Activated CD4-positive, alpha-beta T cell treated with anti-CD3 and anti-CD28 coated beads, Interleukin-2, amount 50 U/mL, for 1 hour (primary cell): ENCODE data around the gene SLC26A2.
A peak's percentile ranks its signal among the peaks of the same experiment; 100 is the strongest.

Experiments
- DNase-seq: peaks from one replicate; pipeline ENCODE4 v3.0.0-alpha.2; 2020

SLC26A2 gene

DNA sequence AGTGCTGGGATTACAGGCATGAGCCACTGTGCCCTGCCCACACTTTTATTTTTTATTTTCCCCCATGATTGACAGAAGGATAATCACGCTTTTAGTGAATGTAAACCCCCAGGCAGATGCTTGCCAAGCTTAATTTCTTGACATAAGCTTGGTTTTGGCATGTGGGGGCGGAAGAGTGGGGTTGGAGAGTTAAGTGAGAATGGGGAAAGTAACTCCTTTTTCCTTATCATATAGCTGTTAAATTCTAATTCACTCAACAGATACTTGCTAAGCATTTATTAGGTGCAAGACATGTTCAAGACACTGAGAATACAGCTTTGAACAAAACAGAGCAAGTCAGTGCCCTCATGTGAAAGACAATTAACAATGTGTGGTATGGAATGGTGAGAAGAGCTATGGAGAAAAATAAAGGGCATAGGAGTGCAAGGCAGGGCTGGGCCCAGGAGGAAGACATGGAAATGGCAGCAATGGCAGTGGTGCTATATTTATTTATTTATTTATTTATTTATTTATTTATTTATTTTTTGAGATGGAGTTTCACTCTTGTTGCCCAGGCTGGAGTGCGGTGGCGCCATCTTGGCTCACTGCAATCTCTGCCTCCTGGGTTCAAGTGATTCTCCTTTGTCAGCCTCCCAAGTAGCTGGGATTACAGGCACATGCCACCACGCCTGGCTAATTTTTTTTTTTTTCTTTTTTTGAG lies 2.2 kb downstream of the SLC26A2 start:
- DNase-seq = no peak

DNA sequence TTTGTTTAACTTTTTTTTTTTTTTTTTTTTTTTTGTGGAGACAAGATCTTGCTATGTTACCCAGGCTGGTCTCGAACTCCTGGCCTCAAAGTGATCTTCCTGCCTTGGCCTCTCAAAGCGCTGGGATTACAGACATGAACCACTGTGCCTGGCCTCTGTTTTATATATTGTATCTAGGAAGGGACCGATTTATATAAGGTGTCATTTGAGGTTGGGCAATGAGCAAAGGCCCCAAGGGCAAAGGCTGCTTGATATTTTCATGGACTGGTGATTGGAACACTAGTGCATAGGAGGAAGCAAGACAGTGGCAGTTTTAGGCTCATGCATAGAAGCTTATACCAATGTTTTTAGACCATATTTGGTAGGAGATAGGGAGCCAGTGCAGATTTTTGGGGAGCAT lies 3.2 kb downstream of the SLC26A2 start:
- no peak for DNase-seq

DNA sequence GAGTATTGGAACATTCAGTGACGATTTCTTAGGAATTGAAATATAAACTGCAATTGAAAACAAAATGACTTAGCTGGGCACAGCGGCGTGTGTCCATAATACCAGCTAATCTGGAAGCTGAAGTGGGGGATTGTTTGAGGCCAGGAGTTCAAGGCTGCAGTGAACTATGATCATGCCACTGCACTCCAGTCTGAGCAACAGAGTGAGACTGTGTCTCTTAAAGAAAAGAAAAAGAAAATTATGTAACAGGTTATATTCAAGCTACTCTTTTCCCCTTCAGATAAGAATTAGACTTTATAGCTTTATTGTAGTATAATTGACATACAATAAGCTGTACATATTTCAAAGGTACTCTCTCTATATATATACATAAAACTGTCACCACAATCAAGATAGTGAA lies 6.4 kb downstream of the SLC26A2 start:
- no peak for DNase-seq

DNA sequence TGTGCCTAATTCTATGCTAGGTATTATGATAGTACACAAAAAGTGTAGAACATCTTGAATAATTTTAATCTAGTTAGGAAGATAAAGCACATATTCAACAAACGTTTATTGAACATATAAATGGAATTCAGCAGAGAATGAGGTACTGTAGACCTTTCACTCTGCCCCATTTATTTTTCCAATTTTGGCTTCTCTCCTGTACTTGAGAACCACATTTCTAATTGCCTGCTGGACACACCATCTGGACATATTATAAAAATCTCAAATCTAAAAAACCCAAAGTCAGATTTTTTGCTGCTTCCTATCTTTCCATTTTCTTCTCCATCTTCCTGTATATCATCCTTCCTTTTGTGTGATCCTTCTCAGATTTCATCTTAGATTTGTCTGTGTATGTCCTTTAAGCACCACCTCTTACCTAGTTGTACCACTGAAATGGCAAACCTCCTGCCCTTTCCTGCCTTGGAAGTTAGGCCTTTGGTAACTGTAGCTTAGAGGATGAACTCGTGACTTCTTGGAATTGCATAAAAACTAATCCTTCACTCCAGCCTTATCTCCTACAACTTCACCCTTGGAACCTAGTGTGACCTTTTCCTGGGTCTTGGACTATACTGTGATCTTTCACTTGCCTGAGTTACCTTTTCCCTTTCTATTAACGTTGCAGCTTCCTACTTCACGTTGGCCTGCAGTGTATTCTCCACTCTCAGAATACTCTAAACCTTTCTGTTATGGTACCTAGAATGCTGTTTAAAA lies 8.8 kb downstream of the SLC26A2 start:
- no peak for DNase-seq

GRCh38 chr5:149975409-149975808 lies 14.9 kb downstream of the SLC26A2 start:
- no peak for DNase-seq

DNA sequence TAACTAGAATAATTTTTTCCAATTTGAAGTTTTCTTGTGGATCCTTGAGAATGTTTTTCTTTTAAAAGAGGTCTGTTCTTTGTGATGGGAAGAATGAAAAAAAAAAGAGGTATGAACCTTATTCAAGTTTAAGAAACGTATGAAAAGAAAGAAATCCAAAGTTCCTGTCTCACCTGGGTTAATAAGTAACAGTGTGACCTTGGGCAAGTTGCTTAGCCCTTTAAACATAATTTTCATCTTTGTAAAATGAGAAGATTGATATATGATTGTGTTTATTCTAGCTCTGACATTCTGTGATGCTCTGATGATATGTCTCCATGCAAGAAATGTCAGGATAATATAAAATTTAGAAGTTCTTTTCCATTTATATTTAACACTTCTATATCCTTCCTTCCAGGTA lies 19.3 kb downstream of the SLC26A2 start:
- DNase-seq = no peak

DNA sequence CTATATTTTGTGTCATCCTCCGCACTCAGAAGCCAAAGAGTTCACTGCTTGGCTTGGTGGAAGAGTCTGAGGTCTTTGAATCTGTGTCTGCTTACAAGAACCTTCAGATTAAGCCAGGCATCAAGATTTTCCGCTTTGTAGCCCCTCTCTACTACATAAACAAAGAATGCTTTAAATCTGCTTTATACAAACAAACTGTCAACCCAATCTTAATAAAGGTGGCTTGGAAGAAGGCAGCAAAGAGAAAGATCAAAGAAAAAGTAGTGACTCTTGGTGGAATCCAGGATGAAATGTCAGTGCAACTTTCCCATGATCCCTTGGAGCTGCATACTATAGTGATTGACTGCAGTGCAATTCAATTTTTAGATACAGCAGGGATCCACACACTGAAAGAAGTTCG lies 20.6 kb downstream of the SLC26A2 start:
- no peak for DNase-seq

DNA sequence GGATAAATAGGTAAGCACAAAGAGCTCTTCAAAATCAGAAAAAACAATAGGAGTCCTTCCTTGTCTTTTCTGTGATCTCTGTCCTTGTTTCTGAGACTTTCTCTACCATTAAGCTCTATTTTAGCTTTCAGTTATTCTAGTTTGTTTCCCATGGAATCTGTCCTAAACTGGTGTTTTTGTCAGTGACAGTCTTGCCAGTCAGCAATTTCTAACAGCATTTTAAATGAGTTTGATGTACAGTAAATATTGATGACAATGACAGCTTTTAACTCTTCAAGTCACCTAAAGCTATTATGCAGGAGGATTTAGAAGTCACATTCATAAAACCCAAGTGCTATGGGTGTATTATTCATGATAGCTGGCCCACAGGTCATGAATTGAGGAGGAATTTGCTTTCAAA lies 21.9 kb downstream of the SLC26A2 start:
- DNase-seq = no peak

DNA sequence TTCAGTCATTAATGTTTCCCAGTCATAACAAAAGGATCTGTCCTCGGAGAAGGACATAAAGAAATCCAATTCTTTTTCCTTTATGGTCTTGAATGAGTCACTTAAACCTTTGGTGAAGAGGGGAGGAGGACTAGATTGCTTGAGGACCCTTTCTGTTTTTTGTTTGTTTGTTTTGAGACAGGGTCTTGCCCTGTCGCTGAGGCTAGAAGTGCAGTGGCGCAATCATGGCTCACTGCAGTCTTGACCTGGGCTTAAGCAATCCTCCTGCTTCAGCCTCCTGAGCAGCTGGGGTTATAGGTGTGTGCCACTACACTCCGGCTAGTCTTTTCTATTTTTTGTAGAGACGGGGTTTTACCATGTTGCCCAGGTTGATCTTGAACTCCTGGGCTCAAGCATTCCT lies 27.6 kb downstream of the SLC26A2 start:
- no peak for DNase-seq

DNA sequence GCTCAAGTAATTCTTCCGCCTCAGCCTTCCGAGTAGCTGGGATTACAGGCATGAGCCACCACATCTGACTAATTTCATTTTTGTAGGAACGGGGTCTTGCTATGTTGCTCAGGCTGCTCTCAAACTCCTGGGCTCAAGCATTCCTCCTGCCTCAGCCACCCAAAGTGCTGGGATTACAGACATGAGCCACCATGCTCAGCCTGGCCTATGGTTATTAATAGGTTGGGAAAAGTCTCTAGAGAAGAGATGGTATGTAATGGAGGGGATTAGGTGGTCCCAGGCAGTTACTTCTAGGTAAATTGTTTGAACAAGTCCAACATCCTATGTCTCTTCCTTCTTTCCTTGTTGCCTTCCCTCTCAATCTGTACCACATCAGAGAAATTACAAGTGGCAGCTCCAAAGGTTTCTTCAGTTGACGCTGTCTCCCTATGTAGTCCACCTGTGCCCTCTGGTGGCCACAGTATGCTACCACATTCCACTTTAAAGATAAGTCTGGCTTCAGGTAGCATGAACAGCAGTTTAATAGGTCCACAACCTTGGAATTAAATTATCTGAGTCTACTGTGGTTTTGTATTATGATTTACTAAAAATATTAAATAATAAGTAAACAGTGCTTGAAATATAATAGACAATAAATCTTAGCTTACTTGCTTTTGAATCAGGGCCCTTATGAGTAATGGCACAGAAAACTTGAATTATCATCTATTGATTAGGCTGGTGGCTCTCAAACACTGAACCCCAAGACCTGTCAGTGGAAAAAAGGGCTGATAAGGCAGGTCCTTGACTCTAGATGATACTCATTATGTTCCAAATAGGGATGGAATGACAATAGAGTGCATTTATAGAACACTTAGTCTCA lies 30.2 kb downstream of the SLC26A2 start:
- DNase-seq = peak; percentile 60

GRCh38 chr5:149993471-149993870 lies 32.9 kb downstream of the SLC26A2 start:
- DNase-seq = no peak

DNA sequence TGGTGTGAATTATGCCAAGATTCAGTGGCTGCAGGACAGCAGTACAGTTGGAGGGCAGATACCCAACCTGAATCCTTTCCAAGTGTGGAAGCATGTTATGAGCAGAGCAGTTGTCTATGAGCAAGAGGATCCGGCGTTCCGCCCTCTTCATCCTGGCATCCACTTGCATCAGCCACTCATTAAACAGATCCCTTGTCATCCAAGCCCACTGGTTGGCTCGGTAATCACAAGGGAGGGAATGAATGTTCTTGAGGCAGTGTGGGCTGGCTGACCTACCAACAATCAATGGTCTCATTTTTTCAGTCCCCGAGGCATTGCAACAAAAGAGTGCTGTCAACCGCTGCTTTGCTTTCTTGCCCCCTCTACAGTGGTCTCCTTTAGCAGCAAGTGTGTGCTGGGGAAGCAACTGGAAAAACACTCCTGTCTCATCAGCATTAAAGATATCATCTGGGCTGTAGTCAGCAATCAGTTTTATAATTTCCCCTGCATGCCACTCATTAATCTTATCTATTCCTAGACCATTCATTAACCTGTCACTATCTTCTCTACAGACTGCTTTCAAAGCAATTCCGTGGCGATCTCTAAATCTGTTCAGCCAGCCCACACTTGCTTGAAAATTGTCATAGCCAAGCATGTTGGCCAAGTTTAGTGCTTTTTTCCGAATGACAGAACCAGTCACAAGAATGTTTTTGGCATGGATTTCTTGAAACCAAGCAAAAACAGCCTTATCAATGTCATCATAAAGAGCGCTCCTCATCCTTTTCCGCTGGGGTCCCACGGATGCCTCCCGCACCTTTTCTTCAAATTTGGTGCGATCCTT lies 35.0 kb downstream of the SLC26A2 start:
- no peak for DNase-seq

DNA sequence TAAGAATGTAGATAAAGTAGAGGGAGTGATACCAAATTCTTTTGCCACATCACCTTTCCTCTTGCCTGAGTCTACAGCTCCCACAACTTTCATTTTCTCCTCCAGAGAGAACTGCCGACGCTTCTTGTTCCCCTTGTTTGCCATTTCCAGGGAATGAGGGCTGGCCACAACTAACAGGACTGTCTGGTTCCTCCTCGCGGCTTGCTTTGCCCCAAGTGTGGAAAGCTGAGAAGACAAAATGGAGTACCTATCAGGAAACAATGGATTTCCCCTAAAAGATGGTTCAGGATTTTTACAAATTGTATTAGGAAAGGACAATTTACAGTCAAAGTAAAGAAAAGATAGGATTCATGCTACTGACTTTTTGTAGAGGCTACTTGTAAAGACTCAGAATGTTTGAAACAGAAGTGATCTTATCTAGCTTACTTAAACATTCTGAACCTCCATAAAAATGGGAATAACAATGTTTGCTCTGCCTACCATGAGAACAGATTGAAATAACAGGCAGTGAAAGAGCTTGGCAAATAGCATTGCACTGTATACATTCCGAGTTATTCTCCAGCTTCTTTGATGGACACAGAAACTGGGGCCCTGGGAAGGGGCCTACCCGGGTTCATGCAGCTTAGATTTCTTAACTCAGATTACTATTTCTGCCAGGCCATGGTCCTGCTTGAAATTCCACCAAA lies 35.8 kb downstream of the SLC26A2 start:
- no peak for DNase-seq

DNA sequence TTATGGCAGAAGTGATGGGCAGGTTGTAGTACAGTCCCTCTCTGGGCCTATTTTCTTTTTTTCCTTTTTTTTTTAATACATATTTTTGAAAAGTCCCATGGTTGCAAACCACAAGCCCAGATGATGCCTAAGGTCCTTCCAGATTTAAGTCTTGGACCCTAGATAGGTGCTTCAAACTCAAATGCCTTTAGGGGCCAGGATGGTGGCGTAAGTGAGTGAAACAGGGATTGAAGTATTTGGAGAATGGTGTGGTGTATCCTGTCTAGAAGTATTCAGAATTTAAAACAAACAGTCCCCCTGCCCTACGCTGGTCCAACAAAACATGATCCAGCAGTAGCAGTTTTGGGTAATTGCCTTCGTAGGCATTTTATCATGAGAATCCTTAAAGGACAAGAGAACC lies 37.7 kb downstream of the SLC26A2 start:
- no peak for DNase-seq

GRCh38 chr5:149999359-149999758 lies 38.8 kb downstream of the SLC26A2 start:
- DNase-seq = no peak

GRCh38 chr5:149999866-150000255 lies 39.3 kb downstream of the SLC26A2 start:
- no peak for DNase-seq

- DNase-seq = peak; percentile 75
These were observed 39.9 kb downstream of the SLC26A2 start, which contains the start of the genes HMGXB3 and TIGD6 for GRCh38 chr5:150000256-150000989. Gene HMGXB3, plus strand, starts transcription at chr5:150000739. Its CDS starts 4,114 bp downstream, at chr5:150004853. Gene TIGD6, minus strand, starts transcription at chr5:150000654. Its CDS starts 4,306 bp downstream, at chr5:149996348.

GRCh38 chr5:150000990-150001659 lies 40.6 kb downstream of the SLC26A2 start:
- DNase-seq = peak; percentile 27

DNA sequence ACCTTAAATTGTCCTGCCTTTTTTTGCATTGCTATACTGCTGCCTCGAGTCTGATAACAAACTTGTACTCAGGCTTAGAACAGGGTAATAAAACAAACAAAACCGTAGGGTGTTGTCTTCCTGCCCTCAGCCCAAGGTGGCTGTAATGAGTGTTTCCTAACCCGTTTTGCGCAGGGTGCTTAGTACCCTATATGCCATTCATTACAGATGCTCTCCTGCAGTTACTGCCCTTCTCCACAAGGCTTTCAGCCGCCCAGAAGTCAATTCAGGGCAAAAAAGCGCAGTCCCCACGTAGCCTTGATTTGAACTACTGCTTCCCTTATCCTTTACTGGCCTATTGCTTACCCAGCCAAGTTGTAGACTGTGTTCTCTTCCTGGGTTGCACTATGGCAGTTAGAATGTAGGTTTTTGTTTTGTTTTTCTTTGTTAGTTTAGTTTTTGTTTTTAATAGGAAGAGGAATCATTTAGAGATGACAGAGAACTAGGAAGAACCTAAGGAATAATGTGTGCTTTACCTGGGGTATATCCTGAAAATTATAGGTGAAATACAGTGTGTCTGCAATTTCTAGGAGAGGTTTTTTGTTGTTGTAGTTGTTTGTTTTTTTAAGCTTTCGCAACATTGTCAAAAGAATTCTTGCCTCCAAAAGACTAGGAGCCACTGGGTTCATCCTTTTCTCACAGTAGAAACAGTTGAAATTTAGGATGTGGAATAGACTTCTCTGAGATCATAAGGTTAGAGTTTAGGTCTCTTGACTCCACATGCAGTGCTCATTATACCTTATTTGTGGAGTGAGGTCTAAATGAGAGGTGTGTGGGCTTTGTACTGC lies 41.3 kb downstream of the SLC26A2 start:
- DNase-seq = peak; percentile 52

DNA sequence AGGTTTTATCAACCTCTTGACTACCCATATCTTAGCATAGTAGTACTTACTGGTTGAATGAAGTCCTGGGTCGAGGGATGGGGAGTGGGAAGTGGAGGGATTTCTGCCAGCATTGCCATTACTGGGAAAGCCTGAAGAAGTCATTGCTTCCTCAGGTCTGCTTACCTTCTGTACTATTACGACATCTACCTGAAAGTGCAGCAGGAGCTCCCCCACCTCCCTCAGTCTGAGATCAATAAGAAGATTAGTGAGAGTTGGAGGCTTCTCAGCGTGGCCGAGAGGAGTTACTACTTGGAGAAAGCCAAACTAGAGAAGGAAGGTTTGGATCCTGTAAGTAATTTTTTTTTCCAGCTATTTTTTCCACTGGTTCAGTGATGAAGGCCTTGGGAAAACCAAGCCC lies 45.8 kb downstream of the SLC26A2 start:
- DNase-seq = no peak
